CD4-positive, alpha-beta T cell treated with Interleukin-6 for 4 hours (primary cell): ENCODE measurements around the gene P4HTM.

Experiments used
- DNase-seq: peaks from one replicate; pipeline ENCODE4 v3.0.0-alpha.2; 2020; ENCODE audit warnings: mixed read lengths

The P4HTM gene, protein sequence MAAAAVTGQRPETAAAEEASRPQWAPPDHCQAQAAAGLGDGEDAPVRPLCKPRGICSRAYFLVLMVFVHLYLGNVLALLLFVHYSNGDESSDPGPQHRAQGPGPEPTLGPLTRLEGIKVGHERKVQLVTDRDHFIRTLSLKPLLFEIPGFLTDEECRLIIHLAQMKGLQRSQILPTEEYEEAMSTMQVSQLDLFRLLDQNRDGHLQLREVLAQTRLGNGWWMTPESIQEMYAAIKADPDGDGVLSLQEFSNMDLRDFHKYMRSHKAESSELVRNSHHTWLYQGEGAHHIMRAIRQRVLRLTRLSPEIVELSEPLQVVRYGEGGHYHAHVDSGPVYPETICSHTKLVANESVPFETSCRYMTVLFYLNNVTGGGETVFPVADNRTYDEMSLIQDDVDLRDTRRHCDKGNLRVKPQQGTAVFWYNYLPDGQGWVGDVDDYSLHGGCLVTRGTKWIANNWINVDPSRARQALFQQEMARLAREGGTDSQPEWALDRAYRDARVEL

DNA sequence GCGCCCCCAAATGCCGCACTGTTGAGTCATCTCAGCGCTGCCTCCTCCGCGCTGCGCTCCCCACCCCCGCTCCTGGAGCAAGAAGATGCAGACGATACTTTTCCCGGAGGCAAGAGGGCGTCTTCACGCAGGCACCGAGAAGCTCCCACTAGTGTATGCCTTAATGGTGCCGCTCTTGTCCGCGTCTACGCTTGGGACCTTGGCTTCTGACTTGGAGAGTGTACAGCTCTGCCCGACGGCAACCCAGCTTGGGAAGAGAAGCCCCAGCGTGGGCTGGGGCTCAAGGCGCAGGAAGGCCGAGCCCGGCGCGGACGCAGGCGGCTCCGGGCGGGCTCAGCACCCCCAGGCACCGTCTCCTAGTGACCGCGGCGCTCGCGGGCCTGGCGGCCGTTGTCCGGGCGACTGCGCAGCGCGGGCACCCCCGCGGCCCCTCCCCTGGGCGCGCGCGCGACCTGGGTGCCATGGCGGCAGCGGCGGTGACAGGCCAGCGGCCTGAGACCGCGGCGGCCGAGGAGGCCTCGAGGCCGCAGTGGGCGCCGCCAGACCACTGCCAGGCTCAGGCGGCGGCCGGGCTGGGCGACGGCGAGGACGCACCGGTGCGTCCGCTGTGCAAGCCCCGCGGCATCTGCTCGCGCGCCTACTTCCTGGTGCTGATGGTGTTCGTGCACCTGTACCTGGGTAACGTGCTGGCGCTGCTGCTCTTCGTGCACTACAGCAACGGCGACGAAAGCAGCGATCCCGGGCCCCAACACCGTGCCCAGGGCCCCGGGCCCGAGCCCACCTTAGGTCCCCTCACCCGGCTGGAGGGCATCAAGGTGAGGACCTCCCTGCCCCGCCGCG lies at the start of gene P4HTM:
TSS of gene P4HTM (plus strand) at position 446 of the 840 bp plus-strand sequence. CDS start at position 462, 16 bp downstream.
- DNase-seq, result peak; percentile 88

DNA sequence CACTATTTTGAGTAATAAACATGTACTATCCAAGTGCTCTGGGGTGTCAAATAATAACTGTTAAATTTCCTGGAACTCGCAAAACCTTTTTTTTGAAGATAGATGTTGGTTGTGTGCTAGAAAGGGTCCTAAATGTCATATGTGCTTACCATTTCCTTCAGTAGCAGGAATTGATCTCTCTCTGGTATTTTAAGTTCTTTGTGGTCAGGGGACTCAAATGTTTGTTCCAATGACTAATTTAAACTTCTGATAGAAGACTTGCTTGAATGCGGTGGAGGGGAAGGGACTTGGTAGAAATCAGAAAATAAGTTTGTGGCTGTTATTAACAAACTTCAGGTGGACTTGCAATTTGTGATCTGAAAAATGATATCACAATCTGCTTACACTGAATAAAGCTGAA lies 44.6 kb upstream of the P4HTM start:
- no peak for DNase-seq

DNA sequence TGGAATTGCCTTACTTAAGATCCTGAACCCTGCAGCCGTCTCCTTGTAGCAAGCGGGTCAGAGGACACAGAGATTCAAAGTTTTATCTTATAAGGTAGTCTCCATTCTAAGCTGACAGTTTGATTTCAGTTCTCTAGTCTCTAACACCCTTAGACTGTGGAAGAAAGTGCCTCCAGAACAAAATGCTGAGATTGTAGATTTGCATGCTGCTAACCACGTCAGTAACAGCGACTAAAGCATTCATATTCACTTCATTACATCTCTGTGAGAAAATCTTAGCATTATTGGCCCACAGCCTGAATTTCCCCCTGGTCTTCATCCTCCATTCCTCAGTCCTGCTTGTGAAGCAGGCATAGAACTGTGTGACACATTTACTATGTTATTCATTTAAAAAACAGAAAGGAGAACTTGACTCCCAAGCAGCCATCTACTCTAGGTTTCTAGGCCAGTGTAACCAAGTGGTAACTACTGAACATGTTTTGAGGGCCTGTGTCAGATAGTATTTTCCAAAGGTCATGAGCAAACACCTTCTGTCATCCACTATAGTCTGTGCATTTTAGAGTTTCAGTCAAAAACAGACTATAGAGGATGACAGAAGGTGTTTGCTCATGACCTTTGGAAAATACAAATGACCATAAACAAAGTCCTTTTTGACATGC lies 44.0 kb upstream of the P4HTM start:
- DNase-seq, result no peak

DNA sequence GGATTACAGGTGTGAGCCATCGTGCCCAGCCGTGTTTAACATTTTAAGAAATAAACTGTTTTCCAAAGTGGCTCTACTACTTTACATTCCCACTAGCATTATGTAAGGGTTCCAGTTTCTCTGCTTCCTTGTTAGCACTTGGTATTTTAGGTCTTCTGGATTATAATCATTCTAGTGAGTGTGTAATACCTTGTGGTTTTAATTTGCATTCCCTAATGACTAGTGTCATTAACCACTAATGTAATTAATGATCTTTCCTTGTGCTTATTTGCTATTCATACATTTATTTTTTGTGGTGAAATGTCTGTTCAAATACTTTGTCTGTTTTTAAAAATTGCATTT lies 40.7 kb upstream of the P4HTM start:
- DNase-seq, result no peak

DNA sequence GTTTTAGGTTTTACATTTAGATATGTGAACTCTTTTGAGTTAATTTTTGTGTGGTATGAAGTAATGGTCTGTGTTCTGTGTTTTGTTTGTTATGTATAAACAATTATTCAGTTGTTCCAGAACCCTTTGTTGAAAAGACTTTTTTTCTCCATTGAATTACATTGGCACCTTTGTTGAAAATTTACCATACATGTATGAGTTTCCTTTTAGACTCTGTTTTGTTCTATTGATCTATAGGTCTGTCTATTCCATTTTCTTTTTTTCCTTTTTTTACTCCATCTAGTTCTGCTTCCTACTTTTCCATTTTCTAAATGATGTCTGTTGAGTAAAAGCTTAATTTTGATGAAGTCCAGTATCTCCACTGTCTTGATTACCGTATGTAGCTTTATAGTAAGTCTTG lies 40.0 kb upstream of the P4HTM start:
- DNase-seq, result no peak

DNA sequence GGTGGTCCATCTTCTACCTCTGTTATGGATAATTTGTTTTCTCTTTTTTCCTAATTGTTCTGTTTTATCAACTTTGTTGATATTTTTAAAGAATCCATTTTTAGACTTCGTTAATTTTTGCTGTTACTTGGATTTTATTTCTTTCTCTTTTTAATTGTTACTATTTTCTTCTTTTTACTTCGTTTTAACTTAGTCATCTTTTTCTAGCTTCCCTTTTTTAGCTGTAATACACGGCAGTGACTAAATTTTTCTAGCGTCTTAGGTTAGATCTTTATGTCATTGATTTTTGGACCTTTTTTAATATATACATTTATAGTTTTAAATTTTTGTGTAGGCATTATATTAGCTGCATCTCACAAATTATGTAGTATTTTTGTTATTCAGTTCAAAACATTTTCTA lies 38.3 kb upstream of the P4HTM start:
- no peak for DNase-seq

DNA sequence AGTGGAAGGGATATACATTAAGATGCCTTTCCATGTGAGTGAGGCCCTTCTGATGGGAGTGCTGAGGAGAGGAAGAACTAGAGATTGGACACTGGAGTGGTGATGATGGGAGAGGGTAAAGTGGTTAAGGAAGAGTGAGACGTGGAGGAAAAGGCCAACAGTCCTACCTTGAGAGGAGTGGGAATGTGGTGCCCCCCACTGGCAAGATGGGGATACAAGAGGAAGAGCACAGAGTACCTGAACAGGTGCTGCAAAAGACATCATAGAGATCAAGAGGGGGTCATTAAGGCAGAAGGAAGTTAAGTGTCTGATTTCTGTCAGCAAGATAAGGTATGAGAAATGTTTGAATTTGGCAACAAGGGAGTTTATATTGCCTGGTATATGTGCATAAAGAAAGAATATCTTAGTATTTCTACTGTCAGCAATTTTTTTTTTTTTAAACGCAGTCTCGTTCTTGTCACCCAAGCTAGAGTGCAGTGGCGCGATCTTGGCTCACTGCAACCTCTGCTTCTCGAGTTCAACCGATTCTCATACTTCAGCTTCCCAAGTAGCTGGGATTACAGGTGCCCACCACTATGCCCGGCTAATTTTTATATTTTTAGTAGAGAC lies 37.4 kb upstream of the P4HTM start:
- peak; percentile 70 for DNase-seq

DNA sequence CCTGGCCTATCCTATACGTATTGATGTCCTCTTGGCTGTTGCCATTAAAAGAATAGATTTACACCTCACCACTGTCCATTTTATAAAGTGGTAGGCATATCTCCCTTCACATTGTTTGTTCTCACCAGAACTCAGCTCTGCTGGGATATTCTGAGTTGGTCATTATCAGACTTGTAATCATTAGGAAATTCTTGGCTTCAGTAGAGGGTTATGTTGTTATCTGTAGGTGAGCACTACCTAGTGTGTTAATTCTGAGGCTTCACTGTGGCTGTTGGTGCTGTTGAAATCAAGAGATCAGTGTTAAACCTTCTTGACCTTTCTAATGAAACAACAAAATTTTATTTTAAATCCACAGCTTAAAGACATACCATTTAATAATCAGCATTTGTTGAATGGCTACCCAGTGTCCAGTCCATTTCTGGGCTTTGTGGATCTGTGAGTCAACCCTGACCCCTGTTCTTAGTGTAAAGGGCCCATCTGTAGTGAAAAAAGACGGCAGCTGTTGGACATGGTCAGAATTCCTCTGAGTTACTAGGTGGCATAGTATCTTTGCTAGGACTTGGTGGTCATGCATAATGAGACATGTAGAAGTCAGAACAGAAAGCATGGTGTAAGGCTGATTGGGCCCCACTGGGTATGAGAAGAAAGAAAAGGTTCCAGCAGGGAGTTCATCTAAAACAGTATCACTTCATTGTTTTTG lies 32.9 kb upstream of the P4HTM start:
- no peak for DNase-seq

DNA sequence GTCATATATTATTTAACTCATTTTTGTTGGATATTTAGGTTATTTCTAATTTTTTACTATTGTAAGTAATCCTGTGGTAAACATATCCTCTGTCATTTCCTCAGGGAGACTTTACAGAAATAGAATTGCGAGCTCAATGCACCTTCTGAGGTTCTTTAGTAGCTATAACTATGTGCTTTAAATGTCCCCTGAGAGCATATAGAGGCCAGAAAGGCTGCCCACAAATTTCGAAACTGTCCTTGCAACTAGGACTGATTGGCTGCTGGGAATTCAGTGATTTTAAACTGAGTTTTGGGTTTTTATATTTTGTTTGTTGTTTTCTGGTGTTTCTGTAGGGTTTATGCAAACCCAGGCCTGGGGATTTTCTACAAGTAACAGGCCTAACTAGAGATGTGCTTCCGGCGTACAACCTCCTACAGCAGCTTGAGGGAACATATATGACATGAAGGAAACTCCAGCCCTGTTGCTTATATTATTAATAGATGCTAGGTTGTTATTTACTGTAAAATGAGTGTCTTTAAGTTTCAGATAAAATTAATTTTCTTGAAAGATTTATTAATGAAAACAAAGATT lies 29.1 kb upstream of the P4HTM start:
- no peak for DNase-seq

DNA sequence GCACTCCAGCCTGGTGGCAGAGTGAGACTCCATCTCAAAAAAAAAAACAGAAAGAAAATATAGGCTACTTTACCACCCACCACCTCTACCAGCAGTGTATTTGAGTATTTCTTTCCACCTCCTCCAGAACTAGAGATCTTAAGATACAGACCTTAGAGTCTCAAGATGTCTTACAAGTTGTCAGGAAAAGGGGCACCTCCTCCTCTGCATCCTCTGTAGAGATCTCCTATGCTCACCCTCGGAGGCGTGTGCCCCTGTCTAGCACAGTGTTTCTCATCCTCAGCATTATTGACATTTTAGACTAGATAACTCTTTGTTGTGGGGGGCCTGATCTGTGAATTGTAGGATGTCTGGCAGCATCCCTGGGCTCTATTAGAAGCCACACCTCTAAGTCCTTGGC lies 27.7 kb upstream of the P4HTM start:
- no peak for DNase-seq

DNA sequence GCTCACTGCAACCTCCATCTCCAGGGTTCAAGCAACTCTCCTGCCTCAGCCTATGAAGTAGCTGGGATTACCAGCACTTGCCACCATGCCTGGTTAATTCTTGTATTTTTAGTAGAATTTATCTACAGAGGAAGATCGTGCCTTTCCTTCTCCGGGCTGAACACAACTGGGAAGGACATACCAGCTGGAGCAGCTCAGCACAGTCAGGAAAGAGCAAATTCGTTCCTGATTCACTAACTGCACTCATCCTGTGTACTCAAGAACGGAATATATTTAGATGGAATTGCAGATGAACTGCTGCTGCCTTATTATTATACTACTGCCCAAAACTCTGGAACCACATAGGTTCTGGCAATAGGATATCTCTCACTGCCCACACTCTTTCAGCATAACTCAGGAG lies 27.1 kb upstream of the P4HTM start:
- no peak for DNase-seq

DNA sequence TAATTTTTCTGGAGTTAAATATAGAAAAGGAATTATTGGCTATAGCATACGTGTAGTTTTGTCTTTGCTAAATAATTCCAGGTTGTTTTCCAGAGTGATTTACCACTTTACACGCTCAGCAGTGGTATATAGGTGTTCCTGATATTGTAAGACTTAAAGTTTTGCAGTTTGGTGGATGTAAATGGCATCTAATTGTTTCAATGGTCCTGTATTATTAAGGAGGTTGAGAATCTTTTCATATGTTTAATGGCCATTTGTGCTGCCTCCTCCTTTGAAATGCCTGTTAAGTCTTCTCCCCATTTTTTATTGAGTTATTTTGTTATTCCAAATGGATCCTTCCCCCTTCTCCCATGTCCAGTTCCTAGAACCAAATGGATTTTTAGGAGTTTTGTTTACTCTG lies 26.4 kb upstream of the P4HTM start:
- no peak for DNase-seq

DNA sequence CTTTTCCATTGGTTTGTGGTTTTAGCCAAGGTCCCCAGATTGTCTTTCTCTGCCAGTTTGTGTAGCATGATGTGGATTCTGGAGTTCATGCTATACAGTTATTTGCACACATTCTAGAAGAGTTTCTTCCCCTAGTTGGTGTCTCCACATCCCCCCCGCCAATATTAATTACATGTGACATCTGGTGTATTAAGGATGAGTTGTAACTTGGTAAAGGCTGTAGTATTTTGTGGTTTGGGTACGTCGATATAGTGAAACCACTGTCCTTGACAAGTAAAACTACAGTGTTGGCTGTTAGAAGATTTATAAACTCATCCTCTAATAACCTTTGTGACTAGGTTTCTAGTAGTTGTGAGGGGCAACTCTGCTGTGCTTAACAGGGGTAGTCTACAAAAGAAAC lies 23.7 kb upstream of the P4HTM start:
- DNase-seq, result no peak

DNA sequence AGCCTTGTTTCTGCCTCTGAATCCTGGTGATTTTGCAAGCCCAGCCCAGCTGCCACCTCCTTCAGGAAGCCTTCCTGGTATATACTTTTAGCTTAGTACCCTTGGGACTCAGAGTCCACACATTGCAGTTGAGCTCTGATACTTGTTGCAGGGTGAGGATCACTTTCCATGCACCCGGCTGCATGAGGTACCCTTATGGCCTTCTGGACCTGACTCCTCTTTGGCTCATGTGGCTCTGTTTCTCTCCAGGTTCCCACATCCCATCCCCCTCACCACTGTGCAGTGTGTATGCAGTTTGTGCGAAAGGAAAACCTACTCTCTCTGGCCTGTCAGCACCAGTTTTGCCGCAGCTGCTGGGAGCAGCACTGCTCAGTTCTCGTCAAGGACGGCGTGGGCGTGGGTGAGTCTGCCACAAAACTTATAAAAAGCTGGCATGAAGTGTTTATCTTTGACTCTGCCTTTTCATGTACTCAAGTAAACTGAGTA lies 23.1 kb upstream of the P4HTM start:
- peak; percentile 11 for DNase-seq

DNA sequence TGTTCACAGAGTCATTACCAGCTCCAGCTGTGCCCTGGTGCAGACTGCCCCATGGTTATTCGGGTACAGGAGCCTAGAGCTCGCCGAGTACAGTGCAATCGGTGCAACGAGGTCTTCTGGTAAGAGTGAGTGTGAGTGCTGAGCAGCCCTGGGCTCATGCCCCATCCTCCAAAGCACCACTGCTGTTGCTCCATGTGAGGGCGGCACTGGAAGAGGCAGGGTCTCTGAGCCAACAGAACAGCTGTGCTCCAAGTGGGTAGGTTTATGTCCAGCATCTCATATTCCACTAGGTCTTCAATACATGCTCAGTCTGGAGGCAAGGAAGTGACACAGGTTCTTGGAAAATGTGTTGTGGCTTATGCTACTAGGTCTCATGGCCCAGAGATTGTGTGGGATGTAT lies 19.5 kb upstream of the P4HTM start:
- DNase-seq, result no peak

DNA sequence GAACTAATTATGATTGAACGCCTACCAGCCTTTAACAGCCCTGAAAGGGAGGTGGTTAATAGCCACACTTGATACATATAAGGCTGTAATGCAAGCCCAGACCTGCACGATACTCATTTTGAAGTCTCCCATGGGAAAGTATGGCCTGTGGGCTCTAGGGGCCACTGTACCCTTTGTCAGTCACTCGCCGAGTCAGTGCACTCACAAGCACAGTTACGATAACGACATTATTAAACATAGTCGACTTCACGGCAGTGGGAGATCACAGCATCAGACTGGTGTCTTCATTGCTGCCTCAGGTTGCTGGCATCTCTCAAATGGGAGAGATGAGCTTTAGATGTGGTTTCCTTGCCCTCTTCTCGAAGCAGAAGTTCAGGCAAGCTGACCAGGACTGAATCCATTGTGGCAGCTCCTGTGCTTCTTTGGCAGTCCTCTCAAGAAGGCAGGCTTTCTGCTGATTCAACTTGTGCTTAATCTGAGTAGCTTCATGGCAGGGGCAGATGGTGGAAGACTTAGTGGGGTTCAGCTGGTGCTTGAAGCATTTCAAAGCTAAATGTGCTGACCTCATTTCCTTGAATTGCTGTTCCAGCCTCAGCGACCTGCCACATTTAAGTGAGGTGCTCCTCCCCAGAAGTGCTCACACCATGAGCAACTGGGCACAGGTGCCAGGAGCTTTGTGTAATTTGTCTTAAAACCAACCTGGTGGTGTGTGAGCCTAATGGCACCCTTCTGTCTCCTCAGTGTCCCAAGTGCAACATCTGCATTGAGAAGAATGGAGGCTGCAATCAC lies 15.8 kb upstream of the P4HTM start:
- DNase-seq, result no peak

DNA sequence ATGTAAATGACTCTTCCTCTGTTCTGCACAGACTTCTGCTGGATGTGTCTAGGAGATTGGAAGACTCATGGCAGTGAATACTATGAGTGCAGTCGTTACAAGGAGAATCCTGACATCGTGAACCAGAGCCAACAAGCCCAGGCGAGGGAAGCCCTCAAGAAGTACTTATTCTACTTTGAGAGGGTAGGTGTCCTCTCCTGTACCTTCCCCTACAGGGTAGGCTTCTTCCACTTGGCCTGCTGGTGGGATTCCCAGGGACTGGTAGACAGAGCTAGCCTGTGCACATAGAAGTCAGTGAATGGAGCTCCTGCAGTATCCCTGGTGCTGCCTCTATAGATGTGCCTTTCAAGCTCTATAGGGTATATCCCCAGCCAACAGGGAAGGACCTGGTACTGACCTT lies 10.6 kb upstream of the P4HTM start:
- DNase-seq, result no peak

DNA sequence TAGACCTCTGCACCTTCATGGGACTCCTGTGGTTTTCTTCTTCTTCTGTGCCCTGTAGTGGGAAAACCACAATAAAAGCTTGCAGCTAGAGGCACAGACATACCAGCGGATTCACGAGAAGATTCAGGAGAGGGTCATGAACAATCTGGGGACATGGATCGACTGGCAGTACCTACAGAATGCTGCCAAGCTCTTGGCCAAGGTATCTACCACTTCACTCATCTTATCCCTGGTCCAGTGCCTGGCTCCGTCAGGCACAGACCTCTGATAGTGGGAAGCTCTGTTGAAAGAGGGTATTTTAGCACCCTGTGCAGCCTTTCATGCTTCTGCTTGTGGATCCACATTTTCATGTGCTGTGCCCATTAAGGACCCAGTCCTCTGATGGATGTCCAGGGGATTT lies 9.7 kb upstream of the P4HTM start:
- no peak for DNase-seq

DNA sequence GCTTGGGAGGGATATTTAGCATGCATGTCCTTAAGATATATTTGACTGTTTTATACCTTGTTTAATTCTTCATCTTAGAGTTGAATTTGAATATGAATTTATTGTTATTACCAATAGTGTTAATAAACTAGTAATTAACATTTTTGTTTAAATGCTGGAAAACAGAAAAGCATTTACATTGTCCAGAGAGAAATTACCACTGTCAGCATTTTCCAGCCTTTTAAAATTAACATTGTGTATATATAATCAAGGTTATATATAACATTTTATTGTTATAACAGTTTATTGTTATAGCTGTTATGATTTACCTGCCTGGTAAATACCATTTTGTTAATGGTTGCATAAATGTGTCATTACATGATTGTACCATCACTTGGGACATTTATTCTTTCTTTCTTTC lies 8.0 kb upstream of the P4HTM start:
- no peak for DNase-seq

DNA sequence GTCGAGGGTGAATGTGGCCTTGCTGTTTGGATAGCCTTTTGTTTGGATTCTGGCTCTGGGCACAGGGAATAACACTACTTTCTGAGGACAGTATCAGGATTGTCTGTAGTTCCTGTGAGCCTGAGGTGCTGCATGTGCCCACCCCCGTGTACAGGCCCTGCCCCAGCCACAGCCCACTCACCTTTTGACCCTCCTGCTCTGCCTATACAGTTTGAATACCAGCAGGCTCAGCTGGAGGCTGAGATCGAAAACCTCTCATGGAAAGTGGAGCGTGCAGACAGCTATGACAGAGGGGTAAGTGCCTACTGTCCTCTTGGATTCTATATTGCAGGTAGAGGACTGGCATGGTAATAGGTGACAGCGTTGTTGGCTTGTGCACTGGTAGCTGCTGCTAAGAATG lies 7.4 kb upstream of the P4HTM start:
- no peak for DNase-seq

DNA sequence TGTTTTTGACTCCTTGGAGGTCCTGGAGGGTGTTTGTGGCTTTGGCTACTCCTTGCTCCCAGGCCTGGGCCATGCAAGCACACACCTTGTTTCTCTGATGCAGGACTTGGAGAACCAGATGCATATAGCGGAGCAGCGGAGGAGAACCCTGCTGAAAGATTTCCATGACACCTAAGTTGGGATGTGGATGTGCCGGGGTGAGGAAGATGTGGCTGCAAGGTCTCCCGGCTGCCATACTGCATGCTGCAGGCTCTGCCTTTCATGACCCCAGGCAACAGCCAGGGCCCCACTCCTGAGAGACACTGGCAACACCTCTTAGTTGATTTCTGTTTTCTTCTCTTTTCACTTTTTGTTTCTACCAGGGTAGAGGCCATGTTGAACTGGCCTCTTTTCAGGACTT lies 6.9 kb upstream of the P4HTM start:
- no peak for DNase-seq
